Right forelimb (tissue), 1 donor: ENCODE results near the gene RNF130.

Source experiments
- DNase-seq: peaks from one replicate; pipeline ENCODE4 v3.0.0-alpha.2; 2018

RNF130 gene

DNA sequence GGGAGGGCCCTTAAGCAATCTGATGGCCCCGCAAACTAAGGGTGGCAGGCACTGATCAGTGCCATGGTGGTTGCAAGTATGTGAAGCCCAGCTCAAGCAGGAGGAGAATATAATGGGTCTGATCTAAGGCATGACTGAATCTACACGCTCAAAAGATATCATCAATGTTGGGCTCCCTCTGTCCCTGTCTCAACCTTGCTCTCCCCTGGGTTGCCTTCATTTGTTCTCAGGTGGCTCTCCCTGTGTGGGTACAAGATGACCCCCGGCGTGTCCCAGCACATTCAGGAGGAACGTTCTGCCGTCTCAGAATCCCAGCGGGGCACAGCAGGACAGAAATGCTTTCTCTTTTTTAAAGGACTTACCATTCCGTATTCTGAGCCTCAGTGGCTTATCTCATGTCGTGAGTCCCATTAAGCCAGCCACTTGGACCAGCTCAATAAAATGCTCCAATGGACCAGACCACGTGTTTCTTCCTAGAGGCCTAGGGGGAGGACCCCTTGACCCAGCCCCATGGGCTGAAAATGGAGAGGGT, 12.0 kb upstream of the RNF130 start:
- no peak for DNase-seq

DNA sequence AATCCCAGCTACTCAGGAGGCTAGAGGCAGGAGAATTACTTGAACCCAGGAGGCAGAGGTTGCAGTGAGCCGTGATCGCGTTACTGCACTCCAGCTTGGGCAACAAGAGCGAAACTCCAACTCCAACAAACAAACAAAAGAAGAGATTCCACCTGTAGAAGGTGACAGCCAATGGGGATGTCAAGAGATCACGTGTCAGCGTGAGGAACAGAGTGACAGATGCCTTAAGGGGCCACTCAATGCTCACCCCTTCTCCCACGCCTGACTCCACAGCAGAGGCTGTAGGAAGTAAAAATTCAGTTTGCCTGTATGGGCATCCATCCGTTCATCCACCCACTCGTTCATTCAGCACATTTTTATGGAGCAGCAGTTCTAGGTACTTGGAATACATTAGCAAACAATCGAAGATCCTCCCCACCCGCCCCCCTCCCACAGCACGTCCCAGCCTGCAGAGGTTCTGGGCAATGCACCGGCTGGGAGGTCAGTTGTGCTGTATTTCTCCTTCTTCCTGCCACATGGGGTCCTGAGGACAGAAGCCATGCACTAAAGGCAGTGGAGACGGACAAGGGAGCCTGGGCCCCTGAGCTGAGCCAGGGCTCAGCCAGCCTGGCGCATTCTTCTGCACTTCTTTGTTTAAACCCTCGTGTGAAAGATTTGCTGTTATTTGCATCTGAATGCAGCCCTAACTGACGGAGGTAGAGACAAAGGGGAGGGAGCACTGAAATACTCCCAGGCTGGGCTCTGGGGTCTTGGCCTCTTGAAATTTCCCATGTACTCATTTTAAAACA, 11.3 kb upstream of the RNF130 start:
- no peak for DNase-seq

GRCh38 chr5:180081481-180081880, 9.9 kb upstream of the RNF130 start:
- DNase-seq = no peak

- no peak for DNase-seq
Observed at GRCh38 chr5:180080486-180081280, 9.1 kb upstream of the RNF130 start.

- DNase-seq = no peak
Observed at GRCh38 chr5:180079702-180080466, 8.3 kb upstream of the RNF130 start.

DNA sequence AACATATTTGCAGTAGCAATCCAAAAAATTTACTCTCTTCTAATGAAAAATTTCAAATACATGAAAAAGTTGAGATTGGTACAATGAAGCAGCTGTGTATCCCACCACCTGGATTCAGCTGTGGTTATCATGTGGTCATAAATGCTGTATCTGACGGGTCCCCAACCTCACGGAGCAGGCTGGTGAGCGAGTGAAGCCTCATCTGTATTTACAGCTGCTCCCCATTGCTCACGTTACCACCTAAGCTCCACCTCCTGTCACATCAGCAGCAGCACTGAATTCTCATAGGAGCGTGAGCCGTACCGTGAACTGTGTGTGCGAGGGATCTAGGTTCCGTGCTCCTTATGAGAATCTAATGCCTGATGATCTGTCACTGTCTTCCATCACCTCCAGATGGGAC, 6.8 kb upstream of the RNF130 start:
- no peak for DNase-seq

DNA sequence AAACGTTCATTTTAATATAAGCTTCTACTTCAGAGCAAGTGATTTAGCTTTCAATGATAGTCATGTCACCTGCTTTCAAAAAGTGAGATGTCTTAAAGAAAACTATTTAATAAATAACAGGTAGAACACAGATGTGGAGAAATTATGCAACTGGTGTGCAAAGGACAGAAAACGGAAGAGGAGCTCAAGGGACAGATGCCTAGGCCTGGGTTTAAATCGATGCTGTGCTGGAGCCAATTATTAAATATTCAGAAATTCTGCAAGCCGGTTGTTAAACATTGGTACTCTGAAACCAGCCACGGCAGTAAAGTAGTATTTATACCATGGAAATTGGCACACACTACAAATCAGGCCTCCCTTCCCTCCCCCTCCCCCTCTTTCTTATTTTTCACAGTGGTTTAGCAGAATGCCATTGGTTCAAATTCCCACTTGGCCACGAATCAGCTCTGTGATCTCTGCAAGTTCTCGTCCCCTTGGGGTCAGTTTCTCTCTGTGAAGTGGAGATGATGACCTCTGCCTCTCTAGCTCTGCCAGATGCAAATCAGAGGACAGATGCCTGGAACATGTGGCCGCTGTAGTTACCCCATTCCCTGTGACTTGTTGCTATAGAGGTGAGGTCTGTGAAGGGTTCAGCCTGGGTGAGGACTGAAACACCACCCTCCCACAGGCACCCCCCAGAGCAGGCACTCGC, 6.2 kb upstream of the RNF130 start:
- no peak for DNase-seq

GRCh38 chr5:180075703-180076102, 4.1 kb upstream of the RNF130 start:
- no peak for DNase-seq

DNA sequence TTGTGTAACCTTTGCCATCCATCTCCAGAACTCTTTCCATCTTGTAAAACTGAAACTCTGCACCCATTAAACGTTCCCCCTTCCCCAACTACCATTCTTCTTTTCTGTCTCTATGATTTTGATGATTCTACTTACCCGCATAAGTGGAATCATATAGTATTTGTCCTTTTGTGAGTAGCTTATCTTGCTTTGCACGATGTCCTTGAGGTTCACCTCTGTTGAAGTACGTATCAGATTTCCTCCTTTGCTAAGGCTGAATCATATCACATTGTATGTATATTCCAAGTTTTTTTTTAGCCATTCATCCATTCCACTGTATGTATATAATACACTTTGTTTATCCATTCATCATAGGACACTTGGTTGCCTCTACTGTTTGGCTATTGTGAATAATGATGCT, 2.9 kb upstream of the RNF130 start:
- DNase-seq = no peak

DNA sequence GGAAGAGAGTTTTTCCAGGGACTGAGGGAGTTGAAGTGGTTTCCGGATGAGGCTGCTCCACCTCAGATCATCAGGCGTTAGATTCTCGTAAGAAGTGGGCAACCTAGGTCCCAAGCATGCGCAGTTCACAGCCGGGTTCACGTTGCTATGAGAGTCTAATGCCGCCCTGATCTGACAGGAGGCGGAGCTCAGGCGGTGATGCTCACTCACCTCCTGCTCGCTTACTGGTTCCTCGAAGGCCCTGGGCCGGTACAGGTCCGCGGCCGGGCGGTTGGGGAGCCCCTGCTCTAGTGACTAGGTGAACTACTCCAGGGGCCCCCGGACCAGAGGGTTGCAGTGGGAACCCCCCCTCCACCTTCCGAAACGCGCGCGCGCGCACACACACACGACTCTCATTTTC, 997 bp upstream of the RNF130 start:
- DNase-seq = no peak

DNA sequence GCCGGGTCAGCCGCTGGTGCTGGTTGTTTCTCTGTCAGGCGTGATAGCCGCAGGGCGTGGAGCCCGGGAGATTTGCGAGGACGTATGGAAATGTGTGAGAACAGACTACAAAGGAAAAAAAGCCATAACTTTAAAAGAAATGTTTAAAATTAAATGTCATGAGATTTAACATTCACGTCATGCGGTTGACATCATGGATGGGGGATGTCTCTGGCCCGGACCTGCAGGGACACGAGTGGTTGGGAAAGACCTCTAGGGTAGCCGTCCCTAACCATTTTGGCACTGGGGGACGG, 643 bp upstream of the RNF130 start:
- no peak for DNase-seq

DNA sequence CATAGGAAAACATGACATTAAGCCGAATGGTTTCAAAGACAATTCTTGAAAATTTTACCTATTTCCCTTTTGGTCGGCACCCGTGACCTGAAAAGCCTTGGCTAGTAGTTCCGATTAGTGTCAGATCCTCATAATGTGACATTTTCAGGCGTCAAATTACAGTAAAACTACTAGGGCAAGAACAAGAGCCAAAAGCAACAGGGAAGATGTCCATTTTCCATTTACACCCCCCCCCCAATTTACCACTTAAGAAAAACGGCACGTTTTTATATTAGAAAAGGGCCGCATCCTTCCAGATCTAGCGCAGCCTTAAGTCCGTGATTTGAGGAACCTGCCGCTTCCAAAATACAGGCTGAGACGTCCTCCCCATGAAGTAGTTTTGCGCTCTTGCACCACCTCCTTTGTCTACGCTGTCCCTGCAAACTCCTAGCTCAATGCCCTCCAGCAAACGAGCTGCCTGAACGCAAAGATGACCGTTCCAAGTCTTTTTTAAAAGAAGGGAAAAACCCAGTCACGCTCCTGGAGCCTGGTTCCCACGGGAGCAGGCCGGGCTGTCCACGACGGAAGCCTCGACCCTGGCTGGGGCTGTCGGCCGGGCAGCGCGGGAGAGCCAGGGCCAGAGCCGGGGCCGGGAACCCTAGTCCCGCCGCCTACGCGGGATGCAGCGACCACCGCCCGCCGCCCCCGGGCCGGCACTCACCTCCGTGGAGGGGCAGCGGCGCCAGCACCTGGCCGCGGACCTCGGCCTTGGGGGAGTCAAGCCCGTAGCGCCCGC, 616 bp downstream of the RNF130 start:
- DNase-seq = peak; percentile 82

GRCh38 chr5:180069589-180070247, 1.8 kb downstream of the RNF130 start:
- DNase-seq = no peak

GRCh38 chr5:180068519-180069090, 3.0 kb downstream of the RNF130 start:
- no peak for DNase-seq

DNA sequence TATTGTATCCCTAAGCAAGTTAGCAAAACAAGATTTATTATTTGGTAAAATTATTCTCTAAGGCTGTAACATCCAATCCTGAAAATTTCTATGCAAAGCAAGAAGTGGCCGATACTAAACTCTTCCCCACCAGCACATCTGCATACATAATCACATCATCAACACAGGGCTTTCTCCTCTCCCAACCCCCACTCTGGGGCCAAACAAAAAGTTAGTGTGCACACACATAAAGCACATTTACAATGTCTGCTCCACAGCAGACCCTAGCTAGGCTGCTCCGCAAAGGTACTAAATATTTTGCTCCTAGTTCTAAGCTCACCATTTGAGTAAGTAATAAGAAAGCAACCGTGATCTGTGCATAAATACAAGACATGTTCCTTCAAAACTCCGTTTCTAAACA, 3.6 kb downstream of the RNF130 start:
- DNase-seq = no peak

- no peak for DNase-seq
Observed at GRCh38 chr5:180060192-180060591, 11.4 kb downstream of the RNF130 start.

DNA sequence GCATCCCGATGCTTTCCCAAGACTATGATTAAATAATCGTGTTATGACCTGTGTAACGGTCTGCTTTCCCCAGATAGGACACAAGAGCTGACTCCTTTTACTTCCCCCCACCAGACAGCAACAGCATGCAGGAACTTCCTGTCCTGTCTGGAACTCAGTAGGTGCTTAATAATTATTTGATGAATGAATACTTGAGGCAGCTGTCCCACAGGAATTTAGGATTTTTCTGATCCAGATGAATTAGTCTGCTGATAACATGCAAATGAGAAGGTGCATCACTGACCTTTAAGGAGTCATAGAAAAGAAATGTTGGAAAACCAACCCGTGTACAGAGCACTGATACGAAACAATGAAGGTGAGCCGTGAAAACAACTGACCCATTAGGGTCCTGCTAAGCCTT, 12.2 kb downstream of the RNF130 start:
- no peak for DNase-seq

DNA sequence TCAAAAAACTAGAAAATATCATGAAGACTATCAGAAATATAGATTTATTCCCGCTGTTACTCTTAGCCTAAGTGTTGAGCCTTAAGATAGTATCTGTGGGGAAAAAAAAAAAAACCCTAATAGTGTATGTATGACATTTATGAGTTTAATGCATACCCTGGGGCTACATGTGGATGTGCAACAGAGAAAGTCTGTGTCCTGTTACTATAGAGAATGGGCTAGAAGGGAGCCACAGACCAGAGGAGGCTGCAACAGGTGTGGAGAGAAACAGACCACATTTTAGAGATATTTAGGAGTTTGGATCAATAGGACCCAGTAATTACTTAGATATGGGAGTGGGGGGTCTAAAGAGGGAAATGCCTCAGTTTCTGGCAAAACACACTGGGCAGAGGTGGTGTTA, 15.4 kb downstream of the RNF130 start:
- no peak for DNase-seq

DNA sequence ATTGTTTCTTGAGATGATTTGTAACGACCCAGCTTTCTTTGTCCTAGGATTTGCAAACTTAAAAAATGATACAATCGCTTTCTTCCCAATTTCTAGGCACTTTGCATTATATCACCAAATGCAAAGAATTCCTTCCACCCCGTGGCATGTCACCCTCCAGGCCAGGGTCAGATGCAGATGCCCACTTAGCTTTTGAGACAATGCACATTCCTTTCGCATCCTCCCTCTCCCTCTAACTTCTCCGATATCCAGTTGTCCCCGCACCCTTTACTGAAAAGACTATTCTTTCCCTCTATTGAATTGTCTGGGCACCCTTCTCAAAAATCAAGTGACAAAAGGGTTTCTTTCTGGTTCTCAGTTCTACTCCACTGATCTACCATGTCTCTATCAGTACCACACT, 17.3 kb downstream of the RNF130 start:
- DNase-seq = no peak

GRCh38 chr5:180053061-180053602, 18.4 kb downstream of the RNF130 start:
- DNase-seq = no peak
